Measurements from ENCODE around the gene SYTL5.

DNA sequence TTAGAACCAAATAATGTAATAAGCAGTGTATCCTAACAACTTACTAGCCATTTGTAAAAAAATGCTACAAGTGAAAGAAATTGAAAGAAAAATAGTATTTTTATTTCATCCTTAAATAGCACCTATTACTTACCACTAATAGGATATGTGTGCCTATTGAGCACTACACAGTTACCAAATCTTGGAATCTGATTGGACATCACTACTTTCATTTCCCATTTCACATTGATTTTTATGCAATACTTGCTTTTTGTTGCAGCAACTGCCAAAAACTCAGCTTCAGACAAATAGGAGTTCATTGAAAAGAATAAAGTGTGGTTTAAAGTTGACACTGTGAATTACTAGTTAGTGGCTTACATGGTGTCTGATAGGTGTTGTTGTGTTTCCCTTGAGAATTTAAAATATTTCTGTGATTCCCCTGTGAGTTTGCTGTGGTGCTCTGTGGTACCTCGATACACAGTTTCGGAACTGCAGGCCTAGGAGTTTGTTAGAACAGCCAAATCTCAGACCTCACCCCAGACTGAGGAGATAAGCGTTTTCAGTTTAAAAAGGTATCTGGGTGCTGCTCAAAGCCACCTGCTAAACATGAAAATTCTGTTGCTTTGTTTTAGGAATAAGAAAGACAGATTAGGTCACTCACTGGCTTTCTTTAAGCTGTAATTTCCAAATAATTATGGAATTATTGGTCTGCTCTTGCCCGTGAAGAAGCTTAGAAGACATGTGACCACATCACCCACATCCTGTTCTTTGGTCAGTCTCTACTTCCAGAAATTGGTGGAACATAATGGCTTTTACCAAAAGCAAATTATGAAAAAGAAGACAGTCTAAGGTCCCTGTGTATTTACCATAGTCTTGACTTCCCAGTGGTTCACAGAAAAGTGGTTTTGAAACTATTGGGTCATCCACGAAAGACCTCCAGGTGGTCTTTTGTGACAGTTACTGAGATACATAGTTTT is 97.8 kb downstream of the SYTL5 start:
- no peak for TF ChIP-seq POLR2AphosphoS5 (IDR thresholded peaks at IDR 0.05; ENCODE audit: borderline replicate concordance, low read depth, low read length)
- TF ChIP-seq EZH2 (IDR thresholded peaks at IDR 0.05): no peak

Data from SK-N-MC (cell line).